ENCODE measurements around the gene CHMP1B. TPM values are rescaled to one million over a fixed set of nuclear protein-coding genes. Genes with fewer than 3 reads are reported as not detected.

CHMP1B gene, protein sequence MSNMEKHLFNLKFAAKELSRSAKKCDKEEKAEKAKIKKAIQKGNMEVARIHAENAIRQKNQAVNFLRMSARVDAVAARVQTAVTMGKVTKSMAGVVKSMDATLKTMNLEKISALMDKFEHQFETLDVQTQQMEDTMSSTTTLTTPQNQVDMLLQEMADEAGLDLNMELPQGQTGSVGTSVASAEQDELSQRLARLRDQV
- total RNA-seq, result 78.7 TPM

DNA sequence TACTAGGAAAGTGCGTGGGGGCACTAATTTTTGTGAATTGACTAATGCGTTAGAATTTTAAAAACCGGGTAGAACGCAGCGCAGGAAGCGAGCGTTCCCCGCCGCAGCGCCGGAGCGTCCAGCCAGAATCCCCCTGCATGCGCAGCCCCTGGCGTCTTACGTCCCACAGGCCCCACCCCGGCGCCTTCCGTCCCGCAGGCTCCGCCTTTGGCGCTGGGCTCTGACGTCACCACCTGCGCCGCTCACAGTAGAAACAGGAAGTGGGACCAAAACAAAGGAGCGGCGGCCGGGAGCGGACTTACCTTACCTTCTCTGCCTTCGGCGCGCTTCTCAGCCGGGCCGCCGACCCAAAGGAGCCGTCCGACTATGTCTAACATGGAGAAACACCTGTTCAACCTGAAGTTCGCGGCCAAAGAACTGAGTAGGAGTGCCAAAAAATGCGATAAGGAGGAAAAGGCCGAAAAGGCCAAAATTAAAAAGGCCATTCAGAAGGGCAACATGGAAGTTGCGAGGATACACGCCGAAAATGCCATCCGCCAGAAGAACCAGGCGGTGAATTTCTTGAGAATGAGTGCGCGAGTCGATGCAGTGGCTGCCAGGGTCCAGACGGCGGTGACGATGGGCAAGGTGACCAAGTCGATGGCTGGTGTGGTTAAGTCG, at the start of gene CHMP1B:
TSS of gene CHMP1B (plus strand) at position 268 of the 660 bp plus-strand sequence. CDS start at position 367, 99 bp downstream.
- DNase-seq (ENCODE audit: low spot score in 2 of 2), result peak; percentile 81 to 90
- no peak for FAIRE-seq

DNA sequence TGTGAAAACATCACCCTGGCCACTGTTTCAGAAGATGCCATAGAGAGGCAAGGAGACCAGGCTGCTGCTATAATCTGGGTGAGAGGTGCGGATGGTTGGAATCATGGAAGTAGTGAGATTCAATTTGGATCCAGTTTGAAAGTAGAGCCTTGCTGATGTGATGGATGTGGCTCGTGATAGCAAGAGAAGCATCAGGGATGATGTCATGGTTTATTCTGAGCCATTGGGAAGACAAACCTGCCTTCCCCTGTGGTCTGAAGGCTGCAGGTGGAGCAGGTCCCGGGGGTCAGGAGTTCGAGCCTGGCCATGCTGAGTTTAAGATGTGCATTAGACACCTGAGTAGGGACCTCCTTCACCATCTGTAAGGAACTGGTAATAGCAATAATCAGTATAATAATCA, 49.6 kb upstream of the CHMP1B start:
- FAIRE-seq, result no peak
- DNase-seq (ENCODE audit: low spot score in 2 of 2), result no peak

DNA sequence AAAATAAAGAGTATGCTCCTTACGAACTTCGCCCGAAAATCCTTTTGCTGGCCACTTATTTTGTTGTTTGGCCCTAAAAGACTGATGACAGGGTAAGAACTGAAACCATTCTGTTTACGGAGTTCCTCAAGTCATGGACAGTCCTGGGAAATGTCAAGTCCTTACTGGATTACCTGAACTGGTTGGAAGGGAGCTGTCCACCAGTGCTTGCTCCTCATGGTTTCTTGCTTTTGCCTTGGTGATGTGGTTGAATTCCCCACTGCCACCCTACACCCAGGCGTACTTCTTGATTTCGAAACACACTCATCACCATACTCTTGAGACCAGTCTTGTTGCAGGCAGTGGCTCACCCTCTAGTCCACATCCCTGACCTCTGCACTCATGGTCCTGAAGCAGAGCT, 49.1 kb upstream of the CHMP1B start:
- no peak for FAIRE-seq

DNA sequence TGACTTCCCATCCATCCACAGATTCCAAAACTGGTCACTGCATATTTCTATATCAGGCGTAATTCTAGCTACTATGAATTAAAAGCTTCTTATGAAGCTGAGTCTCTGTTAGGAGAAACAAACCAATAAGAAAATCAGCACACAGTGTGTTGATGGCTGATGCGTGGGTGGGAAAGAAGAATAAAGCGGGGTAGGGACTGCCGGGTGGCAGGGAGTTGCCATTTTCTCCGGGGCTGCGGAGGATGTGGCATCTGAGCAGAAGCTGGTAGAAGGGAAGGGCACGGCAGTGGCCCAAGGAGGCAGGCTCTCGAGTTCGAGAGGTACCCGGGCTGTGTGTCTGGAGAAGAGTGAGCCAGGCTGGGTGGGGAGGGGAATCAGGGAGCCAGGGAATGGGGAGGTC, 48.6 kb upstream of the CHMP1B start:
- DNase-seq (ENCODE audit: low spot score in 2 of 2) (no peak), FAIRE-seq (no peak)

More for the DNA sequence above, 49.1 kb upstream of the CHMP1B start:
- DNase-seq (ENCODE audit: low spot score in 2 of 2), result no peak

DNA sequence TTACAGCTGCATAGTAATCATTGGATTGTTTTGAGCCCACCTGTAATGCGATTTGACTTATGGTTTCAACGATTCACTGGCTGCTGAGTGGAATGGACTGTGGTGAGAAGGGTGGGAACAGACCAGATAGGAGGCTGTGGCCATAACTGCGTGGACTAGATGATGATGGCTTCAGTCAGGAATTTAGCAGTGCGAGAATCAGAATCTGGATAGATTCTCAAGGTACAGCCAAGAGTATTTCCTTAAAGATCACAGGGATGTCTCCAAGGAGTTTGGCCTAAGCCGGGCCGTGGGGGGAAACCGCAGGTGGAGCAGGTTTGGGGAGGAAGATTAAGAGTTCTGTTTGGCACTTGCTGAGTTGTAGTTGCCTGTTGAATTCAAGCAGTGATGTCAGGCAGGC, 44.0 kb upstream of the CHMP1B start:
- FAIRE-seq (no peak), DNase-seq (ENCODE audit: low spot score in 2 of 2) (no peak)

DNA sequence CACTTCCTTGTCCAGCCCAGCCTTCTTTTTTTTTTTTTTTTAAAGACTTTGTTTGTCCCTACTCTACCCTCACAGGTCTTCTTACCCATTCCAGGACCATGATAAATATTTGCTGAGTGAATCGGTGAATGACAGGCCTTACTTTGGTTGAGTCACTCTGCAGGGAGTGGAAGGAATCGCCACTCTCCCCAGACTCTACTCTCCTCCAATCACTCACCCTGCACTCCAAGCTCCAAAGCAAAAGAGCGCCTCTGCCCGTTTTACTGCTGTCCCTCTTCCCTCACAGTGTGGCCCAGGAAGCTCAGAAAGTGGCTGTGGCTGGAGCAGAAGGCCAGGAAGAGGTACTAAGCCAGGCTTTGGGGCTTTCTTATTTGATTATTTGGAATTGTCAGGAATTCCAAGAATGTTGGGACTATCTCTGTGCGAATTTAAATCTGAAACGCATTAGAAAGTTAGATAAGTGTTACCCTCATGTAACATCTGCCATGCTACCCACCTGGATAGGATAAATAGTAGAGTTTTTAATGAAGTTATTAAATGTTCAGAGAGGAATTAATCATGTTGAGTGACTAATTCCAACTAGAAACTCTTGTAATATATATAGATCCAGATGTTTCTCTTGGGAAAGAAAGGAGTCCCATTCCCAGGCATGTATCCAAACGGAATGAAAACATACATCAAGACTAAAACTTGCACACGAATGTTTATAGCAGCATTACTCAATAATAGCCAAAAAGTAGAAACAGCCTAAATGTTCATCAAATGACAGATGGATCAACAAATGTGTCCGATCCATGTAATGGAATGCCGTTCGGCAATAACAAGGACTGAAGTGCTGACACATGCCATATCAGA, 43.0 kb upstream of the CHMP1B start:
- DNase-seq (ENCODE audit: low spot score in 2 of 2) (no peak), FAIRE-seq (no peak)

- FAIRE-seq (no peak), DNase-seq (ENCODE audit: low spot score in 2 of 2) (no peak)
Observed at GRCh38 chr18:11809895-11810294, 41.3 kb upstream of the CHMP1B start.

DNA sequence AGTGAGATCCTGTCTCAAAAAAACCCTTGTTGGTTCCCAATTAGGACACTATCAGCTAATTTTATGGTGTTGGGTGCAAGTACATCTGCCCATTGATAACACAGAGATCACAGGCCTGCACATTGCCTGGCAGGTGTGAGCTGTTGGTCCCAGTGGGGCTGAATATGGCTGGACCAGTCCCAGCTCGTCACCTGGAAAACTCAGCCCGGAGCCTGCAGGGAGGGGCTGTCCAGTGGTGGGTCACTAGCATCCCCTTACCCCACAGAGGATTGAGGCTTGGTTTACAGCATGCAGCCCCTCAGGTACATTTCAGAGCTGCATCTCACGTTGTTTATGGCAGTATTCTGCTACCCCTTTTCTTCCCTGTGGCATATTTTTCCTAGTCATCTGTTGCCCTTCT, 40.8 kb upstream of the CHMP1B start:
- FAIRE-seq (no peak), DNase-seq (ENCODE audit: low spot score in 2 of 2) (no peak)

DNA sequence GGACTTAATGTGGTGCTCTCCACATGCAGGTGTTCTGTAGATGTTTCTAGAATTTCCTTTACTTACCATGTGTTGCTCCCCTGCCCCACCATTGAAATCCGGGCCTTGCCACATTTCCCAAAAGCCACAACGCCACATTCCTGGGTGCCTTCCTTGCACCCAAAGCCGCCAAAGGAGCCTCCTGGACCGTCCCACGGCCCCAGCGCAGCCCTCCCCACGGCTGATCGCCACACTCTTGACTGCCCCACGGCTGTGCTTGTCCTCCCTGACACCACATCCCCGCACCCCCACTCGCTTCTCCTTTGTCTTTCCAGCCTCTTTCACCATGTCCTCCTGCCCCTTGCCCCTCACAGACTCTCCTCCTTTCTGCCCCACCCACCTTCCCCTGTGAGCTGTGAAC, 40.2 kb upstream of the CHMP1B start:
- DNase-seq (ENCODE audit: low spot score in 2 of 2), result no peak
- no peak for FAIRE-seq

DNA sequence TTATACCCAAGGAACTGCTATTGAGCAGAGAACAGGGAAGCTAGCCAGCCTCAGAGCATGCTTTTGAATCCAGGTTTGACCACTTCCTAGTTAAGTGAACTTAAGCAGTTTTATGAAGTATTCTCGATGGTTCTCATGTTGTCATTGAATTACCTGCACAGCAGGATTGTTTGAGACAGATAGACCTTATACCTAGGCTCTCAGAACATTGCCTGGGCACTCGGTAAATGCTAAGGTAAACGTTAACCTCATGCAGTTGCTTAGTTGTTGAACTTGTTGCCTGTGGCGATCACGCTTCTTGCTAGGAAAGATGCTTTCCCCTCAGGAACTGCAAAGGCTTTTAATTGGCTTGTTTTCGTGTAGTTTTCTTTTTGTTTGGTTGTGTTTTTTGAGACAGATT, 34.0 kb upstream of the CHMP1B start:
- no peak for DNase-seq (ENCODE audit: low spot score in 2 of 2)
- FAIRE-seq, result no peak

- DNase-seq (ENCODE audit: low spot score in 2 of 2) (no peak), FAIRE-seq (no peak)
Observed at GRCh38 chr18:11818486-11819203, 32.6 kb upstream of the CHMP1B start.

GRCh38 chr18:11819938-11820337, 31.3 kb upstream of the CHMP1B start:
- DNase-seq (ENCODE audit: low spot score in 2 of 2) (no peak), FAIRE-seq (no peak)

DNA sequence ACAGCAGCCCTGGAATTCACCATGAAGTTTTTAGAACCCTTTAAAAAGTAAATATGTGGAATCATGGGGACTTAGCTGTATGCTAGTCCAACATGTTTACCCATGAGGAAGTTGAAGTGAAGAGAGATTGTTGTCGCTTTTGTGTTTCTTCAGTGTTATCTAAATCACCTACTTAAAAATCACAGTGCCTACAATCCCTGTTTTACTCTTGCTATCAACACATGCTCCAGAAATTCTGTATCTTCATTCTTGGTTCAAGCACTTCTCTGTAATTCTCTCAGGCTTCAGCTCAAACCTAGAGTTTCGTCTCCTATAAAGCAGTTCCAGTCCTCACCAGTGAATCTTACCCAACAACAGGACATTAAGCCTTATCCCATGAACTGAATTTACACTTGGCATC, 30.5 kb upstream of the CHMP1B start:
- DNase-seq (ENCODE audit: low spot score in 2 of 2), result no peak
- FAIRE-seq, result no peak

GRCh38 chr18:11821208-11821607, 30.0 kb upstream of the CHMP1B start:
- DNase-seq (ENCODE audit: low spot score in 2 of 2) (no peak), FAIRE-seq (no peak)

DNA sequence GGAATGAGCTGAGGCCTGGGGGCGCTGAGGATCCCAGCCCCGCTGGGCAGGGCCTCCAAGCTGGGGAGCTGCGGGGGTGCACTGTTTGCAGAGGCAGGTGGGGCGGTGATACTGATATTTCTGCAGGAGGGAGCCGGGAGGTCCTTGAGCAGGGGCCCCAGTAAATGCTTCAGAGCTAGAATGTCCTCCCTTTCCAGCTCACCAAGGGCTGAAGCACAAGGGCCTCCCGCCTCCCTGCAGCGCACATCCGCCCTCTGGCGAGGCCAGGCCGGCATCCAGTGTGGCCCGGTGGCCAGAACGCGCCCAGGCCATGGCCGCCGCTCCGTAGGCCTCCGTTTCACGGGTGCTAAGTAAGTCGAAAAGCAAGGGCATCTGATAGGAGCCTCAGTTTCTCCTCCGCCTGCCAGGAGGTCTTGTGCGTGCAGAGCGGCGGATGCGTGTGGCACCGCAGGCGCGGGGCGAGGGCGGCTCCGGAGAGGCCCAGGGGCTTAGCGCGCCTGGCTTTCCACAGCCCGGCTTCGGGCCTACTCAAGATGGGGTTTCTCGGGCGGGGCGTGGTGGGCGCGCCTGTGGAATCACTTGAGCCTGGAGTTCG, 29.5 kb upstream of the CHMP1B start:
- no peak for DNase-seq (ENCODE audit: low spot score in 2 of 2)
- no peak for FAIRE-seq

- no peak for FAIRE-seq
- no peak for DNase-seq (ENCODE audit: low spot score in 2 of 2)
Observed at GRCh38 chr18:11823545-11823944, 27.7 kb upstream of the CHMP1B start.

- no peak for DNase-seq (ENCODE audit: low spot score in 2 of 2)
- FAIRE-seq, result no peak
Observed at GRCh38 chr18:11826836-11827235, 24.4 kb upstream of the CHMP1B start.

DNA sequence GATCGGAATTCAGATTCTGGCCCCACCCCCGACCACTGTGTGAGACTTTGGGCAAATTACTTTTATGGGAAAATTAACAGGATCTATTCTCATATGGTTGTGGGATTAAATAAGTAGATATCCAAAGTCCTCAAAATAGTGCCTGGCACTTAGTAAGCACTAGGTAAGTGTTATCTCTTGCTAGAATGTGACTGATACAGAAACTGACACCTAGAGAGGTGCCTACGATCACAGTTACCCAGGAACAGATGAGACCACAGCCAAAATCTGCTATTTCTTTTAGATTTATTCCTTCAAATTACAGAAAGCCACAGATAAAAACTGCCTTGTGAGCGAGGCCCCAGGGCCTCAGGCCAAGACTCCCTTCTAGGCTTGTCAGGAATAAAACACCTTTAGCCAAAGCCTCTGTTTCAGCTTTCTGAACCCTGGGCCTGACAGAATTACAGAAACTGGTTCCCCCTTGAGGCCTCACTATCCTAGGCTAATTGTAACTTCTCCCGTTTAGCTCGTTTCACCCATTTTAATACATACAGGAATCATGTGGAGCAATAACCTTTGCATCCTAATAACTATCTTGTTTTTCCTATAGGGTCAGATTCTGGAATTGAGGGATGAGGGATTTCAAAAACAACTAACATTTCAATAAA, 22.3 kb upstream of the CHMP1B start:
- FAIRE-seq (no peak), DNase-seq (ENCODE audit: low spot score in 2 of 2) (no peak)

- FAIRE-seq, result no peak
- no peak for DNase-seq (ENCODE audit: low spot score in 2 of 2)
Observed at GRCh38 chr18:11830585-11830984, 20.6 kb upstream of the CHMP1B start.

GRCh38 chr18:11831921-11832320, 19.3 kb upstream of the CHMP1B start:
- FAIRE-seq (no peak), DNase-seq (ENCODE audit: low spot score in 2 of 2) (no peak)
